C4-2B (cell line): ENCODE data around the gene DNAJC1.

Experiments used
- CTCF ChIP-seq: fragments of 450-650 bp; conservative IDR thresholded peaks from 2 replicates; pipeline ENCODE4 v1.5.1; 2017; ENCODE audit warnings: mild to moderate bottlenecking
- ZFX ChIP-seq: fragments of 450-650 bp; IDR thresholded peaks from 2 replicates; pipeline ENCODE4 v1.6.1; 2017

GRCh38 chr10:21715531-21716195, 287.9 kb downstream of the DNAJC1 start:
- TF ChIP-seq CTCF (no peak), ZFX (no peak)
